Activated CD8-positive, alpha-beta T cell treated with anti-CD3 and anti-CD28 coated beads for 36 hours (primary cell): Measurements from ENCODE around the gene CDC42EP2. TPM values are rescaled to one million over a fixed set of nuclear protein-coding genes. Genes with fewer than 3 reads are reported as not detected.

Experiments
- ATAC-seq: fragments of 200-7000 bp; cut with Tn5 transposase; one replicate; pipeline ENCODE4 v1.10.0; 2021; ENCODE audit warnings: mild to moderate bottlenecking, moderate library complexity
- CTCF ChIA-PET: fragments of 350-600 bp; sonication (Branson Sonifier 250); formaldehyde crosslinking; loops from one replicate; lab custom pipeline; 2021; ENCODE audit warnings: antibody characterized with exemption; lab: Charles Lee
- POLR2A ChIA-PET: fragments of 350-600 bp; sonication (Branson Sonifier 250); formaldehyde crosslinking; loops from one replicate; lab custom pipeline; 2021; ENCODE audit warnings: antibody characterized with exemption; lab: Charles Lee
- DNase-seq: peaks from one replicate; pipeline ENCODE4 v3.0.0-alpha.2; 2020
- H3K27ac Mint-ChIP-seq: one replicate; pipeline ENCODE4 v1.8.0; 2021; ENCODE audit warnings: mild to moderate bottlenecking, mixed read lengths
- H3K27me3 Mint-ChIP-seq: one replicate; pipeline ENCODE4 v1.8.0; 2021; ENCODE audit warnings: mixed read lengths
- H3K36me3 Mint-ChIP-seq: one replicate; pipeline ENCODE4 v1.8.0; 2021; ENCODE audit warnings: low read depth, mixed read lengths
- H3K4me1 Mint-ChIP-seq: one replicate; pipeline ENCODE4 v1.8.0; 2021; ENCODE audit warnings: low read depth, mixed read lengths
- H3K4me3 Mint-ChIP-seq: one replicate; pipeline ENCODE4 v1.8.0; 2021; ENCODE audit warnings: mild to moderate bottlenecking, moderate library complexity, mixed read lengths
- H3K9me3 Mint-ChIP-seq: one replicate; pipeline ENCODE4 v1.8.0; 2021; ENCODE audit warnings: mixed read lengths
- CTCF ChIP-seq: fragments of 200-600 bp; IDR thresholded peaks from one replicate; pipeline ENCODE4 v1.8.0; 2022; ENCODE audit warnings: antibody characterized with exemption, mild to moderate bottlenecking
- intact Hi-C: fragments of 100-400 bp; cut with micrococcal nuclease; formaldehyde crosslinking; loops from one replicate; pipeline ENCODE4 v1.10.0; 2022
- total RNA-seq, 2 experiments: library from RNA; stranded (reverse); gene quantifications; one replicate each; pipeline ENCODE4 v1.2.3, GENCODE V29; 2021

CDC42EP2 gene
- total RNA-seq, 2 experiments from 2014 or later = 1.2 TPM; not detected in 1

- TF ChIP-seq CTCF = no peak
- CTCF ChIA-PET = interaction anchor here (0.9 to 2.4 kb wide), 7 partner anchors 18 to 115 kb away, joined by 3 to 12 read pairs (median 5); partner anchors contain the start of genes CDC42EP2 and DPF2
- Mint-ChIP-seq H3K4me3 (peak overlapping the region; percentile 82), H3K27ac (no peak overlapping the region), H3K4me1 (peaks cover 13% of the 10 kb centered on the region), H3K36me3 (peaks cover 10% of the 10 kb centered on the region), H3K27me3 (no peaks in the 10 kb centered on the region), H3K9me3 (no peaks in the 10 kb centered on the region)
- no peak for ATAC-seq
- POLR2A ChIA-PET = interaction anchor here (0.7 to 3.3 kb wide), 10 partner anchors 14 to 149 kb away, joined by 3 to 20 read pairs (median 4); partner anchors contain the start of genes MALAT1 and POLA2
- DNase-seq = no peak
- intact Hi-C loops = no loop called here
Observed at GRCh38 chr11:65356394-65356972, 41.8 kb downstream of the CDC42EP2 start.

GRCh38 chr11:65357856-65358356, 43.2 kb downstream of the CDC42EP2 start:
- POLR2A ChIA-PET = interaction anchor here (1.5 to 3.3 kb wide), 4 partner anchors 13 to 148 kb away, joined by 5 to 20 read pairs (median 16); partner anchors contain the start of gene MALAT1
- TF ChIP-seq CTCF = no peak
- Mint-ChIP-seq H3K4me1 (peaks cover 16% of the 10 kb centered on the region), H3K27me3 (no peaks in the 10 kb centered on the region), H3K36me3 (no peaks in the 10 kb centered on the region), H3K27ac (no peak overlapping the region), H3K9me3 (no peaks in the 10 kb centered on the region), H3K4me3 (no peak overlapping the region)
- intact Hi-C loops = no loop called here
- CTCF ChIA-PET = interaction anchor here (1.4 to 2.4 kb wide), 2 partner anchors 28 to 43 kb away, joined by 6 to 12 read pairs; partner anchors contain the start of gene CDC42EP2
- no peak for DNase-seq
- no peak for ATAC-seq

GRCh38 chr11:65362320-65362931, 47.8 kb downstream of the CDC42EP2 start:
- no peak for TF ChIP-seq CTCF
- no peaks in the 10 kb centered on the region for H3K36me3 Mint-ChIP-seq
- H3K27ac Mint-ChIP-seq = peak overlapping the region; percentile 63
- POLR2A ChIA-PET = interaction anchor here (0.6 to 1.7 kb wide), 5 partner anchors 18 to 144 kb away, joined by 3 to 6 read pairs (median 4); partner anchors contain the start of gene MALAT1
- H3K27me3 Mint-ChIP-seq = no peaks in the 10 kb centered on the region
- H3K4me1 Mint-ChIP-seq = peaks cover 3% of the 10 kb centered on the region
- CTCF ChIA-PET = interaction anchor here (0.8 to 1.5 kb wide), 3 partner anchors 12 to 231 kb away, joined by 3 to 4 read pairs (median 3); no protein-coding TSS in a partner anchor
- DNase-seq = peak; percentile 8
- peak; percentile 34 for ATAC-seq
- H3K9me3 Mint-ChIP-seq = no peaks in the 10 kb centered on the region
- no peak overlapping the region for H3K4me3 Mint-ChIP-seq
- intact Hi-C loops = no loop called here

- Mint-ChIP-seq H3K9me3 (no peaks in the 10 kb centered on the region), H3K36me3 (no peaks in the 10 kb centered on the region), H3K27ac (no peak overlapping the region), H3K4me3 (no peak overlapping the region), H3K4me1 (peaks cover 3% of the 10 kb centered on the region), H3K27me3 (no peaks in the 10 kb centered on the region)
- intact Hi-C loops = no loop called here
- DNase-seq (no peak), ATAC-seq (no peak)
- CTCF ChIA-PET = interaction anchor here (1.0 to 1.5 kb wide), 2 partner anchors 12 to 231 kb away, joined by 3 to 4 read pairs; no protein-coding TSS in a partner anchor
- POLR2A ChIA-PET = interaction anchor here (1.3 kb wide), 1 partner anchor 19 kb away, joined by 3 read pairs; no protein-coding TSS in a partner anchor
- no peak for TF ChIP-seq CTCF
Observed at GRCh38 chr11:65362966-65363365, 48.3 kb downstream of the CDC42EP2 start.
